Activated T-cell treated with anti-CD3 and anti-CD28 coated beads, Interleukin-2, amount 50 U/mL, for 1 hour (primary cell): ENCODE results near the gene ITGA6.

ENCODE experiments used
- DNase-seq: peaks from one replicate; pipeline ENCODE4 v3.0.0-alpha.2; 2020

Gene ITGA6

DNA sequence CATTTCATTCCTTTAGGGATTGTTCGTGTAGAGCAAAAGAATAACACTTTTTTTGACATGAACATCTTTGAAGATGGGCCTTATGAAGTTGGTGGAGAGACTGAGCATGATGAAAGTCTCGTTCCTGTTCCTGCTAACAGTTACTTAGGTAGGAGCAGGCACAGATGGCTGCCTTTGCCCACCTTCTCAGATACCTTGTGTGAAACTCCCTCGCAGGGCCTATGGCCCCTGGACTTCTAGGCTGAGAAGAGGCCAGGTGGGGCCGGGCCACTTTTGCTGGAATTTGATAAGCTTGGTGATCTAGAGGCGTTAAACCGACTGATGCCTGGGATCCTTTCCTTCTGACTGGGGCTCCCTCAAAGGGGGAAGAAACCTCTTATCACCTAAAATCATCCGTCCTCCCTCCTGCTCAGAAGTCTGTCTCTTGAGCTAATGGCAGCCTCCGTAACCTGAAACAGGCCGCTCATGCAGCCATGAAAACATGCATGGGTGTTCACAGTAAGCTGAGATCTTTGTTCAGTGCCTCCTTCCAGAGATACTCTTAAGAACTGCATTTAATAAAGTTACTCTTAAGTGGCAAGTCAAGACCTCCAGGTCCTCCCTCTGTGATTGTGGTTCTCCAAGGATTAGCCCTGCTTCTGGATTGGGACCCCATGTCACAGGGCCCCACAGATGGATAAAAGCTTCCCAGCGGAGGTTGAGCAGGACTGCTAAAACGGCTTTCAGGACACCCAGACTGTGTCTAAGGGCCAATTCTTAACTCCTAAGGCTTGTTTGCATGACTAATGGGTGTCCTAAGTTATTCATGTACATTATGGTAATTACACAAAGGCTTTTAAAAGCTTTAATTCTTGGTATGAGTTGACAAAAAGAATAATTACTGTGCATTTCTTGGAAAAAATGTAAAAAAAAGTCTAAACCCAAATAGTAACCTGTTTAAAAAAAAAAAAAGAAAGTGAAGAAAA, 43.9 kb downstream of the ITGA6 start:
- no peak for DNase-seq

- DNase-seq, result no peak
Observed at GRCh38 chr2:172472446-172473033, 45.2 kb downstream of the ITGA6 start.

DNA sequence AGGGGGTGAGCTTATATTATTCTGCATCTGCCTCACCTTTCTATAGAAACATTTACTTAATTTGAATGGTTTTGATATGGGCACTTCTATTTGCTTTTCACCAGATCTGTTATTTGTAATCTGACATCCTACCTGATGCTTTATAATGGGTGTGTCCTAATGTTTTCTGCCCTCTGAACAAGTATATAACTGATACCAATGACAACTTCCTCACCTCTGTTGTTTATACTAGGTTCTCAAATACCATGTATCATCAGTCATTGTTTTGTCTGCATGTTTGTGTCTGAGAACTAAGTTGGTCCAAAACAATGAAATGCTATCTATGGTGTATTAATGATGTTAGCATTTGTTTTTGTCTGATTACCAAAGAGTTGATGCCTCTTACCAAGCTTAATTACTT, 45.8 kb downstream of the ITGA6 start:
- DNase-seq, result no peak

GRCh38 chr2:172478353-172478752, 51.0 kb downstream of the ITGA6 start:
- DNase-seq, result no peak

DNA sequence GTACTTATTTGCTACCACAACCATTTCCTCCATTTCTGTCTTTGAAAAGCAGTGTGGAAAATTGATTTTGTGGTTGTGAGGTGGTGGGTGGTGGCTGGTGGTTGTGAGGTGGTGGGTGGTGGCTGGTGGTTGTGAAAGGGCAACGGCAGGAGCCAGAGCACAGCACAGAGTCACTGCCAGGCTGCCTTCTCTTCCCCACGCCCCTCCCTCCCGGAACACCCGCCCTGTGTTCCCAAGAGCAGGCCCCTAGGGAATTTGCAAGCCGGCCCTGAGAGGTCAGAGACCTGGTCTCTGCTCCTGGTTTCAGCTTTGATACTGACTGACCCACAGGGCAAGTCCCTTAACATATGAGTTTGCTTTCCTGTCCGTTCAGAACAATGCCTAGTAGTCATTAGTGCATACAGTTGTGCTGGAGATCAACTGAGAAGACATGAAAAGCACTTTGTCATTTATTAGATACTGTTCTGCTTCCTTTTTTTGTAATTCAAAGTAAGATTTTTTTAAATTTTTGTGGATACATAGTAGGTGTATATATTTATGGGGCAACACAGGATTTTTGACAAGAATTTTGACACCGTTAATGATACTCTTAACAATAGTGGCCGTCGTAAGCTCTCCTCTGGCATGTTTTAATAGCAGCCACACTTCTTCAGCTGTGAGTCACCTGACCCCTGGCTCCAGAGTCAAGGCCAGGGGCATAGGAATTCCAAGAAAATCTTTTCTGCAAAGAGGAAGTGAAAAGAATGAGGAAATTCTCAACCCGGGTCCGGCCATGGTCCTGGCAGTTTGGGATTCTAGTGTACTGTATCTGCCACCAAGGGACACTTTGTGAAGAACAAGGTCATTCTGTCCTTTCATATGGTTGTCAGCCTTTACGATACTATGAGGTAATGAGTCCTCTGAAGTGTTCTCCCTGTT, 53.2 kb downstream of the ITGA6 start:
- DNase-seq, result no peak

GRCh38 chr2:172481507-172482262, 54.3 kb downstream of the ITGA6 start:
- DNase-seq, result no peak

DNA sequence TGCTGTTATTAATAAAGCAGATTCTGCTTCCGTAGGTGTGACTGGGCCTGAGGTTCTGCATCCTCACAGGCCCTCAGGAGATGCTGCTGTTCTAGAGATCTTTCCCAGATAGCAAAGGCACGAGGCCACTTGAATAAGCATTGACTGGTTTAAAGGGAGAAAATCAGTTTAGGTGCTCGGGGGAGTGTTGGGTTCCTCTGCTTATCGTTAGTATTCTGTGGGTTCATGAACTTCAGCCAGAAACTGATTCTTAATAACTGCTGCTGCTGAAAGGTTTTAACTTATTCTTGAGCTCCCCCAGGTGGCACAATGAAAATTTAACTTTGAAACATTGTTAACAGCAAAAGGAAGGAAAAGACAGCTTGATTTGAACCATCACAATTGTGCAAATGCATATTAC, 56.9 kb downstream of the ITGA6 start:
- DNase-seq, result no peak

- no peak for DNase-seq
Observed at GRCh38 chr2:172484706-172485105, 57.3 kb downstream of the ITGA6 start.

DNA sequence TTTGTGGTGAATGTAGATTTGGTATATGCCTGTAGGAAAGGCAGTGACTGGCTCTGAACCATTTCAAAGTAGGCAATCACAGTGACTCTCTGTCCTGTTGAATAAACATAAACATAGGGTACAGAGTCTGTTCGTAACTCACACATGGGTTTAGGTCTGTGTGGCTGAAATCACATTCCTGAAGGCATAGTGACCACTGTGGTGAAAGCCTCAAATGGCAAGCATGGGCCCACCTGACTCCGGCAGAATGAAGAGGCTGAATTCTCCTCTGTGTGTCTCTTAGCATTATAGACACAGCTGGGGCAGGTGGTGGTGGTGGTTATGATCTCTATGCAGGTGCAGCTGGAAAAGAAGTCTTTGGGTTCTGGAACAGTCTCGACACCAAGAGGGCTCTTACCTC, 61.2 kb downstream of the ITGA6 start:
- no peak for DNase-seq

DNA sequence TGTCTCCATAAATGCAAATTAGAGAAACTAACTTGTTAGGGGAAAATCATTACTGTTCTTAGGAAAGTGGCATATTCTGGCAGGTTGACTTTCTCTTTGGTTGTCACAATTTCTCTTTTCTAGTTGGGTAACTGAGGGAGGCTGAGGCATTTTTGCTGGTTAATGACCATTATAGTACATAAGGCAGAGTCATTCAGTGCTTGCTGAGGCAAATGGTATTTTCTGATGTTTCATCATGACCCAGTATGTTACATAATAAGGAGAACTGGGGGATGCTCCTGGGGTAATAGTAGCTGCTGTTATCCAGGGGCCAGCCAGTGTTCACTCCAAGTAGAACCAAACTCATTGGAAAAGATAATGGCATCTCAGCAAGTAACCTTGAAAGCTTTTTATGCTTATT, 62.3 kb downstream of the ITGA6 start:
- no peak for DNase-seq

GRCh38 chr2:172496160-172496608, 68.8 kb downstream of the ITGA6 start:
- peak; percentile 41 for DNase-seq

- DNase-seq, result no peak
Observed at GRCh38 chr2:172507199-172507598, 79.8 kb downstream of the ITGA6 start.

GRCh38 chr2:172510088-172510487, 82.7 kb downstream of the ITGA6 start:
- DNase-seq, result no peak

- no peak for DNase-seq
Observed at GRCh38 chr2:172510548-172510947, 83.2 kb downstream of the ITGA6 start.

DNA sequence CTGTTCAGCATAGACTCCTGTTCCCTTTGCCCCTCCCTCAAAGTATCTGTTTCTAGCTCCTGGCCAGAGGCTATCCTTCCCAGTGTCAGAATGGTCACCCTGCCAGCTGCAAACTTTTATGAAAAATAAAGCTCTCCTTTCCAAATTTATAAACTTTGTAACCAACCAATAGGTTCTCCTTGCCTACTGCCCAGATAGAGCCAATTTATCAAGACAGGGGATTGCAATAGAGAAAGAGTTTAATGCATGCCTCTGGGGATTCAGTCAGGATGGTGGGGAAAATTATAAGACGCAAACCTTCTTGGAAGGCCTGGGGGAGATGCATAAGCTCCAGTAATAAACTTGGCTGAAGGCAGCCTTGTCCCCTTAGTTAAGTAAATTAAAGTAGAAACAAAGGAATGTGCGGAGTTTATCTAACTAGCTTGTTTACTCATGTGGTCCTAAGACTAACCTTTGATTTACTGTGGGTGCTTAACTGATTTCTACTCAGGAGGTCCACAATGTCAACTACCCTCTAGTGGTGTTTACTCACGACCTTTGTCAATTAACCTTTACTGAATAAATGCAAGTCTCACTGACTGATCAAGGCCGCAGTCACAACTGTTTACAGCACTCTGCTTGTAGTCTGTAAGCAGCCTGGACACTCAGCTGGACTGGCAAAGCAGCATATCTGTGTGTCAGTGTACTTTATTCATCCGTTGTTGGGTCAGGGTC, 85.6 kb downstream of the ITGA6 start:
- DNase-seq, result no peak

DNA sequence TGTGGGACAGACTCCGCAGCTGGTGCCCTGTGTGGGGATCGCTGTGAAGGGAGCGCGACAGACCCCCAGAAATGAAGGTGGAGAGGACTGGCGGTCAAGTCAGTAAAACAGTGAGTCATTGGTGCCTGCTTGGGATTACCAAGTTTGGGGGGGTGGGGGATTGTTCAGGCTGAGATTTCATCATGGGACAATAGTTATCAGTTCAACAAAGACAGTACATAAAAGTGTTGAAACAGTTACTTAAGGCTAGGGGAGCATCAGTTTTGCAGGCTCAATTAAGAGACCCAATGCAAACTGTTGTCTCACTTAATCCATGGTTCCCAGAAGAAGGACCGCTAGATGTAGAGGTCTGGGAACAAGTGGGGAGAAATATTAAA, 86.1 kb downstream of the ITGA6 start:
- DNase-seq, result no peak

DNA sequence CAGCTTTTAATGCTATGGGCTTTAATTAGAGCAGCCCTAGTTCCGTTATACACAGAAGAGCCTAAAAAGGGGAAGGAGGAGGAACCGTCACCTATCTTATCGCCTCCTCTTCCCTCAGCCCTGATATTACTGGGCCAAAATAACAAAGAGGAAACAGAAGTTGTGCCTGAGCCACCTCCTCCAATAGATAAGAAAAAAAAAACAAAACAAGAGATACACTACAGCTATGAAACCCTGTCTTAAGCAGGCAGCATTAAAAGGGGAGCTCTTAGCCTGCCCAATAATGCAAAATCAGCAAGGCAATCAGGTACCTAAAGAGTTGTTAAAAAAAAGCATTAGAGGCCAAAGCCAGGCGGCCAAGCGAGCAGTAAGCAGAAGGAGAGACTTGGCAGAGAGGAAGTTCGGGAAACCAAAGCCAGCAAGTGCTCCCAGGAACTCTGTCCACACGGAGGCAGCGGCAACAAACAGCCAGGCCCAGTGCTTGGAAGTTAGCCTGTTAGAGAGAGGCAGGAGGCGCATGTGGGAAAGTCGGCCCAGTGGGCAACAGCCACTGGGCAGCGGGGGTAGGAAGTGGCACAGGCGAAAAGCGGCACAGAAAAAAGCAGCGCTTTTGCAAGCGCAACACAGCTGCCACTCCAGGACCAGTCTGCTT, 86.7 kb downstream of the ITGA6 start:
- no peak for DNase-seq

DNA sequence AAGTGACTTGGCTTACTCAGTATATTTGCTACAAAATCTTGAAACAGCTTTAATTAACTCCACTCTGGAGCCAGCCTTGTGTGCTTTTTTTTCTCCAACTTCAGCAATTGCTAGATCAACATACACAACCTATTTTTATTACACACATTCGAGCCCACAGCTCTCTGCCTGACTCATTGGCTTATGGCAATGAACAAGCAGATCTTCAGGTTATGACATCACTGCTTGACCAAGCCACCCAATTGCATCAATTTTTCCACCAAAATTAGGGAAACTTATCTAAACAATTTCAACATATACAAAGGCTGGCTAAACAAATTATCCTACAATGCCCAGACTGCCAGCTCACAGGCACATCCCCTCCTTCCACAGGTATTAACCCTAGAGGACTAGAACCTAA, 88.9 kb downstream of the ITGA6 start:
- DNase-seq, result no peak

GRCh38 chr2:172518995-172519394, 91.6 kb downstream of the ITGA6 start:
- DNase-seq, result no peak

DNA sequence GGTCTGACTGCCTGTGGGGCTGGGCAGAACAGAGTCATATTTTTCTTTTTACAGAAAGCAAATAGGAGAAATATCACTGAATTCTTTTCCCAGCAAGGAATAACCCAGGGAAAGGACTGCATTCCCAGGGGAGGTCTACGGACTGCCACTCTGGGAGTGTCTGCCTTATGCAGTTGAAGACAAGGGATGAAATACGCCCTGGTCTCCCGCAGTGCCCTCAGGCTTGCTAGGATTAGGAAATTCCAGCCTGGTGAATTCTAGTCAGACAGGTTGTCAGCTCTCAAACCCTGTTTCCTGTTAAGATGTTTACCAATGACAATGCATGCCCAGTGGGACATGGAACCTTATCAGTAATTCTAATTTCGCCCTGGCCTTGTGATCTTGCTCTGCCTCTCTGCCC, 98.2 kb downstream of the ITGA6 start:
- no peak for DNase-seq

DNA sequence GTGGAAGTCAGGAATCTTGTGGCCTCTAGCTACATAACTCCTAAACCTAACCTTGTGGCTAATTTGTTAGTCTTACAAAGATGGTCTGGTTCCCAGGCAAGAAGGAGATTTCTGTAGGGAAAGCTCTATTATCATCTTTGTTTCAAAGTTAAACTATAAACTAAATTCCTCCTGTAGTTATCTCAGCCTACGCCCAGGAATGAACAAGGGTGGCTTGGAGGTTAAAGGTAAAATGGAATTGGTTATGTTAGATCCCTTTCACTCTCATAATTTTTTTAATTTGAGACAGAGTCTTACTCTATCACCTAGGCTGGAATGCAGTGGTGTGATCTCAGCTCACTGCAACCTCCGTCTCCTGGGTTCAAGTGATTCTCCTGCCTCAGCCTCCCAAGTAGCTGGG, 103.9 kb downstream of the ITGA6 start:
- DNase-seq, result no peak
